Right hindlimb (tissue), 1 donor: ENCODE results near the gene CDCP1.

Experiments
- DNase-seq: peaks from one replicate; pipeline ENCODE4 v3.0.0-alpha.2; 2018

CDCP1 gene

DNA sequence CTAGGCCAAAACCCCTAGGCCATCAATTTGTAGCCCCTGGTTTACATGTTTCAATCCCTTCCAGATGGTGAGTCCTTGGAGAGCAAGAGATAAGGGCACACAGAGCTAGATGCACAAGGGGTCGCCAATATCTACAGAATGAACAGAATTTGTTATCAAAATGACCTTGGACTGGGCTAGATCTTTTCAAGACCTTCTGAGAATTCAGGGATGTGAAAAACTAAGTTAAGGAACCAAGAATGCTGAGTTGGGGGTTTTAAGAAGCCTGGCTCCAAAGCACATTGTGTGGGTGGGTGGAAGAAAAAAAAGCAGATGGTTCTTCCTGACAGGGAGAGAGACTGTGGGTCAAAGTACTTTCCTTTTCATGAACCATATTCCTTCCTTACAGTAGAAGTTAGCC is 10.2 kb downstream of the CDCP1 start:
- DNase-seq, result no peak

DNA sequence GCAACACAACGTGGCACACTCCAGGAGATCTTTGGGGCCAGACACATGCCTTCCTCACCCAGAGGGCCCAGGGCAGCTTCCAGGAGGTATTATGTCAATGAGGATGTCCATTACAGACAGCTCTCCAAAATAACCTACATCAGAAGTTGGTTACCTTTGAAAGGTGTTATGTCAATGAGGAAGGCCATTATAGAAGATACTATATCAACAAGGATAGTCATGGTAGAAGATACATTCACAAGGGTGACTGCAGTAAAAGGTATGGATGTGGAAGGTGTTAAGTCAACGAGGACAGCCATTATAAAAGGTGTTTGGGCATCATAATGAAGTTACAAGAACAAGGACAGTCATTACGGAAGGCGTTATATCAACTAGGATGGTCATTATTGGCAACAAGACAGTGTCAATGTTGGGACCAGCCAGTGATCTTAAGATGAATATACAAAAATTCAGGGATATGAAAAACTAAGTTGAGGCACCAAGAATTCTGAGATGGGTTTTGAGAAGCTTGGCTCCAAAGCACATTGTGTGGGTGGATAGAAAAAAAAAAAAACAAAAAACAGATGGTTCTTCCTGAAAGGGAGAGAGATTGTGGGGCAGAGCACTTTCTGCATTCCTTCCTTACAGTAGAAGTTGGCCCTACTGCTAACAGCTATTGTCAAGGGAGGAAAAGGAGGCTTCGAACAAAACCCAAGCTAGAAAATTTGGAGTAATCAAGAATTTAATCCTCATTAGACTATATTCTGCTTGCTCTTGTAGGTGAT is 11.2 kb downstream of the CDCP1 start:
- DNase-seq, result no peak

DNA sequence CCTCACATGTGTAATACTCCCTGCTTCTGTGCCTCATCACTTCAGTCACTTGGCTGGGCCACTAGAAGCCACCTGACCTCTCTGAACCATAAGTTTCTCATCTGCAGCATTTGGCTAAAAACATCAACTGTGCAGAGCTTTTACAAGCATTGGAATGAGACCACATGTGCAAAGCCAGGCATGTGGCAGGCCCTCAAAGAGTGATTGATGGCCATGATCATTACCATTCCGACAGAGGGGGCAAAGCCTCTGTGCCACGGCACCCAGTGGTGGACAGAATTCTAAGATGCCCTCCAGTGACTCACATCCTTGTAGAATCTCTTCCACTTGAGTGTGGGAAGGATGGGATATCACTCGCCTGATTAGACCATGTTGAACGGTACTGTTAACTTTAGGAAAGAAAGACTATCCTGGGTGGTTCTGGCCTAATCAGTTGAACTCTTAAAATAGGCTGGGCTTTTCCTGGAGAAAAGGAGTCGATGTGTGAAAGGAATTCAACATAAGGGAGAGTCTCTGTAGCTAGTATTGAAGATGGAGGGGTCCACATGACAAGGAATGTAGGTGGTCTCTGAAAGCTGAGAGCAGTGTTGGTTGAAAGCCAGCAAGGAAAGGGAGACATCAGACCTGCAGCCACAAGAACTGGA is 13.5 kb downstream of the CDCP1 start:
- DNase-seq, result no peak

DNA sequence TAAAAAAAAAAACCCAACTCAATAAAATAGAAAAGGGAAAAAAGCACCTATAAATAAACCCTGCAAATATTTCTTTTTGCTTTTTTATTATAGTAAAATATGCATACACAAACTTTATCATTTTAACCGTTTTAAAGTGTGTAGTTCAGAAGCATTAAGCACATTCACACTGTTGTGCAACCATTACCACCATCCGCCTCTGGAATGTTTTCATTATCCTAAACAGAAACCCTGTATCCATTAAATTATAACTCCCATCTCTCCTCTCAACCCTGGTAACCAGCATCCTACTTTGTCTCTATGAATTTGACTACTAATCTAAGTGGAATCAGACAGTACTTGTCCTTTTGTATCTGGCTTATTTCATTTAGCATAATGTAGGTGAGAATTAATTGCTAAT is 15.0 kb downstream of the CDCP1 start:
- DNase-seq, result no peak

DNA sequence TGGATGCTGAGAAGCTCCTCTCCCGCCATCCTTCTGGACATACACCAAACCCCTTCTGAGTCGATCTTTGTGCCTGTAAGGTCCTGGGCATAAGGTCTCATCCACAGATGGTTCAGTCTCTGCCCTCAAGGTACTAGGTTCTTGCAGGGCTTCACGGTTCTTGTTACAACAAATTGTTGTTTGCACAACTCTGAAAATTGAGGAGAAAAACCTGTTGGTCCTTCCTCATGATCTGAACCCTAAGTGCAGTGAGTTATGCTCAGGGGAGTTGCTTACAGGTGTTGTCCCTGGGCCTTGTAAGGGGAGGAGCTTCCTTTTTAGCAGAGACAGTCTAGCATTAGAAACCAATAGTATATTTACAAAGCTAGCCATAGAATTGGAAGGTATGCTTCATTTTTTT is 15.7 kb downstream of the CDCP1 start:
- no peak for DNase-seq

DNA sequence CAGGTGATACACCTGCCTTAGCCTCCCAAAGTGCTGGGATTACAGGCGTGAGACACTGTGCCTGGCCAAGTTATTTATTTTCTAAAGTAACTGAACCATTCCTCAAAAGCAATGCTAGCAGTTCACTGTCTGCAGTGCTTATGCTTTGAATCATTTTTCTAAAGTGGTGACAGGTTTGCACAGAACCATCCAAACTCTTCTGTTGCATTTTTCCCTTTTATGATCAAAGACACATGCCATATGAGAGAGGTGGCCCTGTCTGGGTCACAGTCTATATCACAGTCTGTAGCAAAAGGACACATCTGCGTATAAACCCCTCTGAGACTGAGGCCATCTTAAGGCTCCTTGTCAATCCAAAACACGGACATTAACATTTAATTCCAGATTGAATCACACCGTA is 17.2 kb downstream of the CDCP1 start:
- no peak for DNase-seq

DNA sequence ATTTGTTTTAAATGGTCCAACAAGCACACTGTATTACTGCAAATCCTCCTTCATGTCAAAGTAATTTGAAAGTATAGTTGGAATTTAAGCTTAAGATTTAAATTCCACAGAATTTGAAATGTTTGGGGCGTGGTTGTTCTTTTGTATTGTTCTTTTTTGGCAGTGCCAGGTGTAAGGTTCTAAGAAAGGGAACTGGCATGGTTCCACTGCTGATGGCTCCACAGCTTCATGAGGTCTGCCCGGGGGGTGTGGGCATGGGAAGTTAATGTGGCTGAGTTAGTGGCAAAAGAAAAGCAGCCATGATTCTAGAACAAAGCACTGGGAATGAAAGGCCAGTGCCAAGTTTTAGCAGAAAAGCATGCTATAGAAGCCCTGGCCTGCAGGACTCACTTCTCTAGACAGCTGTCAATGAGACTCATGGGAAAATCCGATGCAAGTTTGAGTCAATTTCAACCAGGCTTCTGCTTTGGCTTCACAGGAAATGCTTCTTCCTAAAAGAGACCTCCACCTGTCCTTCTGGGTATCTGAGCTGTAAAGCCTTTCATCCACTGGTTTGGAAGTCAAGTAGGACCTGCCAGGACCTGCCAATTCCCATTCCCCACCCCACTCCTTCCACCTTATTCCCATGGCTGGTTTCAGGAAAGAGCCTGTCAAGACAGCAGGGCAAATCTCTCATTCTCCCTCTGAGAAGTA is 18.9 kb downstream of the CDCP1 start:
- DNase-seq, result no peak

DNA sequence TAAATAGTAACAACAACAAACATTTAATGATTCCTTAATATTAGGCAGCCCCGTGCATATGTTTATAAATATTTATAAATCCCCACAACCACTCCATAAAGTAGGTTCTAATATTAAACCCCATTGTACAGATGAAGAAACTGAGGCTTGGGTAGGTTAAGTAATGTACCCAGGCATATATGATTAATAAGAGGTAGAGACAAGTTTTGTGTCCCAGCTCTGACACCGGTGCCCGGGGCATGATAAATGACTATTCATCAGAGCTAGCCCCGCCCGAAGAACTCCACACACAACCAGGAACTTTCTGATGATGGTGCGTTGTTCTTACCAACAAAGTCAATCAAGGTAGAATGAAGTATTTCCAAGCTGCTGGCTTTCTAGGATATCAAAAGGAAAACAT is 19.4 kb downstream of the CDCP1 start:
- DNase-seq, result no peak

DNA sequence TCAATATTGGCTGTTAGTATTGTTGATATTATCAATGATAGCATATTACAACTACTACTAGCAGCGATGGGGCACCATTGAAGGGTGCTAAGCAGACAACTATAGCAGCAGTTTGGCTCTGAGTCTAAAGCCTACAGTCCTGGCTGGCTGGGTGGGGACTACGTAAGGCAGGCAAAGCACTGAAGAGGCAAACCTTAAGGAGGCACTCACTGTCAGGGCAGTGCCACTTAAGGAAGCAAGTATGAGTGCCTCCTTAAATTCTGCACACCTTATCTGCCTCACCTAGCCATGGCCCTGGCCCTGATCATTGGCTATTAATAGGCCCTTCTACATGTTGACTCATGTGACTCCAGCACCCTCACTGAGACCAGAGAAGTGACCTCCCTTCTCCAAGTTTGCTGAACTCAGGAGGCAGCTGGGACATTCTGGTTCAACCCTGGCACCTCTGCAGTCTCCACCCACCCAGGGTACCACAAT is 20.6 kb downstream of the CDCP1 start:
- no peak for DNase-seq

DNA sequence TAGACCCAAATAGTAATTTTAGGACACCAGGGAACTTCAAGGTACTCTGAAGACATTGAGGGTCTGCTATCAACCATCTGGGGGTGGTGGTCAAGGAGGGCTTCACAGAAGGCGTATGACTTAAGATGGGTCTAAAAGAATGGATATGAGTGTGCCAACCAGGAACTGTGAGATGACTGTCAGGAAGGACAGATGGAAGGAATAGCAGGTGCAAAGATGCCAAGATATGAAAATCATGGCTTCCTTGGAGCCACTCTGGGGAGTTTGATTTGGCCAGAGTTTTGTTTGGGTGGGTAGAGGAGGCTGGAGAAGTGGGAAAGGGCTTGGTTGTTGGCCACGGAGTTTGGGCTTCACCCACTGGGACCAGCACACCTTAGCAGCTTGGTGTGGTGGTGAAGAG is 21.2 kb downstream of the CDCP1 start:
- DNase-seq, result no peak

DNA sequence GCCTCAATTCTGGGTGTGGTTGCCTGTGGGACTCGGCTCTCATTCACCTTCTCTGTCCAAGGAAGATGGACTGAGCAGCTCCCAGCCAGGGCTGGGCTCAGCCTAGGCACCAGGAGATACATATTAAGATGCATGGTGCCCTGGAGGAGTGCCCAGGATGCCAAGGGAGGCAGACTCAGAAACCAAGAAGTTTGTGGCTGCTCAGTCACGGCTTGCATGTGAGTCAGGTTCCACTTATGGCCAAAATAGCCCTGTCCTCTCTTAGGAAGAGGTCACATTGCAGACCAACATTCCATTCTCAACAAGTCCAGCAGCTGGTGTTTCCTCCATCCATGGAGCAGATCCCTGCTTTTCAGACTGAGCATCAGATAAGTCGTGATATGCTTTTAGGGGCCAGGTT is 21.8 kb downstream of the CDCP1 start:
- DNase-seq, result no peak

DNA sequence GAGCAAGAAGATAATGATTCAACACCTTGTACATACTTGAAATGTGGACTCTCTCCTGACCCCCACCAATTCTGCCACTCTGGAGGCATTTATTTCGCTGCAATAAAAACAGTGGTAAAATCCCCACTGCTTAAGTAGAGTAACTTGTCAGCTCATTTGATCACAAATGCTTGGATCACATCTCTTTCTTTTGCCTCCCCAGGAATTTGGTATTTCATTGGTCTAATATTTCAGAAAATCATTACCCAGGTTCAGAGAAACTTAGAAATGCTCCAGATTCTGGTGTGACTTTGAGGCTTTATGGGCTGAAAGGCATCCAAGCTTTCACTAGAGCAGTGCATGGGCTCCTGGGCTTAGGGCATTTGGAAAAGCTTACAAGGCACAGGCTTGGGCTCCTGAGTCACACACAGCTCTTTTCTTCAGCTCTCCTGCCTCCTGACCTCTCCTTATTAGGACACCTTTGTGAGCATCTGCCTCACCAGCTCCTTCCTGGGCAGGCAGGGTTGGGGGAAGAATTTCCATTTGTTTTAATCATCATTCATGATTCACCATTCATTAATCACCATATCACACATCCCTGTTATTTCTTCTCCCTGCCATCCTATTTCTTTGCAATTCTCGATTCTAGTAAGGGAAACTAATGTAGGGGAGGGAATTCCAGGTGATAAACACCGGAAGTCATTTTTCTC is 22.5 kb downstream of the CDCP1 start:
- no peak for DNase-seq

DNA sequence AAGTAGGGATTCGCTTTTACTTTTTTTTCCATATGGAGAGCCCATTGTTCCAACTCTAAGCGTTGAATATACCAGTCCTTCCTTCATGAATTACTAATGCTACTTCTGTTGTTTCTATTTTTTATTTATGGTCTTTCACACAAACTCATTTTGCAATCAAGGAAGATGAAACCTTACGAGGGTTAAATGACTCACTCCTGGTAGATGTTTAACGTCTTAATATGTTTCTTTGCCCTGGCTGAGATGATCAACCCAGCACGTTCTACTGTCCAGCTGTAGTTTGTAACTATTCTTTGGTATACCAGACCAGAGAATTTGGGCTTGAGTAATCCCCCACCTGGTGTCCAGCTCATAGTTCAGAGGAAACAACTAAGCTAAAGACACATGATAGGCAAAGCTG is 23.1 kb downstream of the CDCP1 start:
- DNase-seq, result no peak

DNA sequence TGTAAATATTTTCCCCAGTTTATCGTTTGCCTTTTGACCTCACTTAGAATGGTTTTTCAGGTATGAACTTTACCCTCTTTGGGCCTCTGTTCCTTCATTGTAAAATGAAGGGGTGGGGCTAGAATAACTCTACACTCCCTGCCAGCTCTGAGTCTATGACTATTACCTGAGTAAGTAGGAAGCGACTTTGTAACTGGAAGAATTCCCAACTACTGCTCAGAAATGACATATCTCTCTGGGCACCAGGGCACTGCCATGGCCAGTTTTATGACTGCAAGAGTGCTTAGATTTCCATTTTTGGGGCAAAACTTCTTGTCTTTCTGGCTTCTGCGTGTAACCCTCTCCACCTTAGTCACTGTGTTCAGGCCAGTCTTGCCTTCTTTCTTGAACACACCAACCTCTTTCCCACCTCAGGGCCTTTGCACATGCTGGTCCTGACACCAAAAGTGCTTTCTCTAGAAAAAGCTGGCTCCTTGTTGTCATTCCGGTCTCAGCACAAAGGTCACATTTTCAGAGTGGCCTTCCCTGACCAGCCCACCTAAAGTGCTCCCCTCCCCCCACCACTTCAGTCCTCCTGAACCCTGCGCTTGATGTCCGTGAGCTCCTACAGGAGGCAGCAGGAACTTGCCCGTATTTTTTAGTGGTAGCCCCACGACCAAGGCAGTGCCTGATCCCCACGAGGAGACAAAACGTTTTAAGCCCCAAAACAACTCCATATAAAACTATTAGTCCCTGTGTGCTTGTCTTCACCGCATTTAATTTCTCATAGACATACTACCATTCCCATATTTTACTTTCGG is 25.6 kb downstream of the CDCP1 start:
- no peak for DNase-seq

DNA sequence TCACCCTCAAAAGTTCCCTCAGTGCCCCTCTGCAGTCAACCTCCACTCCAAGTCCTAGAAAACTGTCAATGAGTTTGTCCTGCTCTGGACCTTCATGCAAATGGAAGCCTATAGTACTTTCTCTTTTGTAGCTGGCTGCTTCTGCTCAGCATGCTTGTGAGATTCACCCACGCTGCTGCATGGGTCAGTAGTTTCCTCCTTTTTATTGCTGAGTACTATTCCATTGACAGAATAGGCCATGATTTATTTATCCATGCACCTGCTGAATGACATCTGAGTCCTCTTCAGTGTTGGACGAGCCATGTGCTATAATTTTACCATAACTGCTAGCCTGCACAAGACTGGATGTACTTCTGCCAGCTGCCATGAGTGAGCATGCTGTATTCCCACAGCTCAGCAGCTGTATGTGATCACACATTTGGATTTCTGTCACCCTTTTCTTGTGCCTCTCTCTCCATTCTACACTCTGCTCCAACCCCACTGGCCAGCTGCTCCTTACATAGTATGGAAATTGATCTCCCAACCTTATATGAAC is 26.3 kb downstream of the CDCP1 start:
- DNase-seq, result no peak

DNA sequence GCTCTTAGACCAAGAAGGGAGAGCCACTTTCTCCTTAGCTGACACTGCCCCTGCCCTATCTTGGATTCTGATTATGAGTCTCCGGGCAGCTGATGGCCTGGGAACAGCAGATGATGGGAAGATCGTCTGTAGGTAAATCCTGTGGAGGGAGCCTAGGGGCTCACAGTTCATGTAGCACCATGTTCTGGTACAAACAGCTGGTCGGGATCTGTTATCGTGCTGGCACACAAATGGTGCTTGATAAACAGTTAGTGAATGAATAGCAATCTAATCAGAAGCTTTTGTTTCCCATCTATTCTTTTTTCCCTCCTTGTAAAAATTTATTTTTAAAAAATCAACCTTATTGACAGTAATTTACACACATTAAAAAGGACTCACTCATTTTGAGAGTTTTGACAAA is 26.8 kb downstream of the CDCP1 start:
- DNase-seq, result no peak

DNA sequence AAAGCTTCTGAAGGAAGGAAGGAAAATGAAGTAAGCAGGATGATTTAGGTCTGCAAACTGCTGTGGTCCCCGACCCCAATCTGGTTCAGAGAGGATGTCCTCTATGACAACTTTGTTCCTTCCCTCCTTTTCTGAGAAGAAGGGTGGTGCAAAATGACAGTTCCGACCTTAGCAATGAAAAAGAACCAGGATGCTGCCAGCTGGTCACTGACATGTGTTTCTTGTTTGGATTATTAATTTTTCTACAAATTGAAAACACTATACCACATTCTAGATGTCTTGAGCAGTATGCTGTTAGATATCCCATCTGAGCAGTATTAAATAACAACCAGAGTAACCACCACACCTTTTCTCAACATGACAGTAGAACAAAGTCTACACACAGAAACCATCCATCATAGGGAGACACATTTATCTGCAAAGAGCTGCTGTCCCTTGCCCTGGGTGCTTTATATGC is 27.5 kb downstream of the CDCP1 start:
- no peak for DNase-seq

DNA sequence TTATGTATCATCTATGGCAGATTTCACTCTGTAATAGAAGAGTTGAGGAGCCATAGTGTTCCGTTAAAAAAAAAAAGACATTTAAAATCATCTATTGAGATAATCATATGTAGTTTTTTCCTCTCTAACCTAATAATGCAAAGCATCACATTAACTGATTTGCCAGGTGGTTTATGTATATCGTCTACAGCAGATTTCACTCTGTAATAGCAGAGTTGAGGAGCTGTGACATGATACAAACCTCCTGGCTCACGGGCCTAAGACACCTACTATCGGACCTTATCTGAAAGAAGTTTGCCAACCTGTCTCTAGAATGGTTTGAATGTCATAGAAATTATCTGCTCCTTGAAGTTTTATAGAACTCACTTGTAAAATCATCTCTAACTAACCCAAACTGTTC is 29.8 kb downstream of the CDCP1 start:
- no peak for DNase-seq

DNA sequence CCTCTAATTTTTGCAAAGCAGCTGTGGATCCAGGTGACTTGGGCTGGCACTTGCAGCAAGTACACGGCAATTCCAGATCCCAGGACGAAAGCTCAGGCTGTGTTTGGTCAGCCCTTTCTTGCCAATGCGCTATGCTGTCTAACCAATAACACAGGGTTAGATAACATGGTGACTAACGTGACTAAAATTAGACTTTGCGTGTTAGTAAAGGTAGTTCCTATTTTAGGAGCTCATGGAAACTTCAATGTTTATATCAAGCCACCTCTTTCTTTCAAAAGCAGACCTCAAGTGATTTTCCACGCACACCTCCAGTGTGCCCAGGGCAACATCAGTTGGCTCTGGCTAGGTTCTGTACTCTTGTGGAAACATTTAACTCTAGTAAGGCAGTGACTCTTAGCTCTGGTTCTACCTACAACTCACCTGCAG is 32.5 kb downstream of the CDCP1 start:
- DNase-seq, result no peak

DNA sequence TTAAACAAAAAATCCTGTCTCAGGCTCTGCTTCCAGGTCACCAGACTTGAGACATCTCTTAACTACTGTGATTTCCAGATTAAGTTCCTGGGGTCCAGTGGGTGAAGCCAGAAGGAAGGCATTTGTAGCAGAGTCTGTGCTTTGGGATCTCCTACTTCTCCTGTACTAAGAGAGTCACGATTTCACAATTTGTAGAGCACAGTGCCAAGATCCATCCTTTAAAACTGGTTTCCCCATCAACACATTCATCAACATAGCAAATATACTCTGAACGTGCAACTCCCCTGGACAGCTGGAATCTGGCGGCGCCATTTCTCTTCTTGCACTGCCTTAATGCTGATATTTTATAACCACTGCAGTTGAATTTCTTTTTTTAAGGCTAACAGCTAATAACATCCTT is 33.2 kb downstream of the CDCP1 start:
- no peak for DNase-seq

DNA sequence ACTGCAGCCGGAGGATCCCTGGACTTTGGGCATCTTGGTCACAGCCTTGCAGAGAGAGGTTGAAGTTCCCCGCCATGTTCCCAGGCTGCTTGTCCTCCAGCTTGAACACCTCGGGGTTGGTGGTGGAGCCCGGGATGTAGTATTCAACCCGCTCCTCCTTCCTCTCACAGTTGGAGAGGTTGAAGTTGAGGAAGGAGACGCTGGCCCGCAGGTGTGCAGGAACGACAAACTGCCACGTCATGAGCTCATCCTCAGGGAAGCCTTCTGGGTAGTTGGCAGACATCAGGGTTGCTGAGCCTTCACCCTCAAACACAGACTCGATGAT is 35.7 kb downstream of the CDCP1 start:
- DNase-seq, result no peak

DNA sequence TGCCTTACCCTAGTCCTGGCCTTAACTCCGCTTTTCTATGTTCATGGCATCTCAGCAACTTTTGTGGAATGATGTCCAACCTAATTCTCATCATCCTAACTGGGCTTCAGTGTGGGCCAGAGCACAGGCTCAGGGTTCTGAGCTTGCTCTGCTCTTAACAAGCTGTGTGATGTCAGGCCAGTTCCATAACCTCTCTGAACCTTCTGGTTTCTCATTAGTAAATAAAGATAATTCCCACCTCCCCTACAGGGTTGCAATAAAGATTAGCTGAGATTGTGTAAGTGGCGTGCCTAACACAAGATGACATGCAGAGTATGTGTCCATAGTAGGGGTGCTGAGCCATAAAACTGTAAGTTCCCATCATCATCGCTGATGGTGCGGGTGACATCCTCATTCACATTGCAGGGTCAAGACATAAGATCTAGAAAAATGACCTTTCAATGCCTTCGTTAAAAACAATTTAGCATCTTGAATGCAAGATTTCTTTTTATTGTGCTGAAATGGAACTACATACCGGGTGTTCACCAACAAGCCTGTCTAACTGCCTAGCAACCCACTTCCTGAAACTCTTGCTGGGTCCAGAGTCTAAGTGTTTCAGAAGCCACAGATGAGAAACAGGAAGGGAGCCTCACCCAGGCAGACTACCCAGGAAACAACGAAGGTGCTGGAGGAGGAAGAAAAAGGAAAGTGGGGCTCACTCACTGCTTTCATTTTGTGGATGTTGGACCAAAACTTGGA is 36.2 kb downstream of the CDCP1 start:
- DNase-seq, result no peak
